Transverse colon (tissue), 4 donors: ENCODE results near the gene ALKBH4. TPM values are rescaled to one million over a fixed set of nuclear protein-coding genes. Genes with fewer than 3 reads are reported as not detected.
A peak's percentile ranks its signal among the peaks of the same experiment; 100 is the strongest.
"Not testable (repeated sequence)": the region's sequence is repeated elsewhere in the genome, so short reads cannot be mapped to it uniquely, and the experiment has no call there.

Source experiments
- DNase-seq: peaks from one replicate; pipeline ENCODE4 v3.0.0-alpha.2; 2019
- H3K27ac ChIP-seq, 4 donors: fragments of 200-600 bp; sonication (generic); 2 replicates each; pipeline ENCODE4 v1.5.1; 2016 to 2018; ENCODE audit warnings: inconsistent platforms in 4 of 4
- H3K27me3 ChIP-seq: fragments of 200-600 bp; sonication (generic); 2 replicates; pipeline ENCODE4 v1.5.1; 2017; ENCODE audit warnings: inconsistent platforms
- H3K36me3 ChIP-seq, 4 donors: fragments of 200-600 bp; sonication (generic); 2 replicates each; pipeline ENCODE4 v1.5.1; 2017 to 2019; ENCODE audit warnings: inconsistent platforms in 4 of 4
- H3K4me1 ChIP-seq, 4 donors: fragments of 200-600 bp; sonication (generic); 2 replicates each; pipeline ENCODE4 v1.5.1; 2017 to 2020; ENCODE audit warnings: inconsistent platforms in 4 of 4
- H3K4me3 ChIP-seq, 4 donors: fragments of 200-600 bp; sonication (generic); 1 replicate in 1 of 4; 2 replicates in 3 of 4; pipeline versions ENCODE4 v1.5.1 to v1.6.1; 2017 to 2019; ENCODE audit warnings: inconsistent platforms in 4 of 4
- H3K9me3 ChIP-seq, 2 donors: fragments of 200-600 bp; sonication (generic); 2 replicates each; pipeline ENCODE4 v1.5.1; 2017 to 2019; ENCODE audit warnings: inconsistent platforms in 2 of 2
- CTCF ChIP-seq, 5 experiments: fragments of 200-600 bp in 3 of 5; fragments of 450-650 bp in 2 of 5; sonication (generic) in 3 of 5; IDR thresholded peaks; 1 replicate in 2 of 5; 2 replicates in 3 of 5; pipeline ENCODE4 v1.5.1; 2016 to 2017; ENCODE audit warnings: antibody characterized with exemption in 5 of 5, inconsistent platforms in 3 of 5, mild to moderate bottlenecking in 2 of 5, moderate library complexity in 1 of 5
- EP300 ChIP-seq: sonication (generic); formaldehyde crosslinking; IDR thresholded peaks from one replicate; pipeline ENCODE4 v1.6.1; 2017; ENCODE audit warnings: antibody characterized with exemption, low read depth
- POLR2A ChIP-seq: fragments of 450-650 bp; IDR thresholded peaks from one replicate; pipeline ENCODE4 v1.6.1; 2016; ENCODE audit warnings: antibody characterized with exemption, mild to moderate bottlenecking, moderate library complexity
- POLR2AphosphoS5 ChIP-seq, 3 donors: sonication (generic); formaldehyde crosslinking; IDR thresholded peaks; one replicate each; pipeline ENCODE4 v1.6.1; 2016; ENCODE audit warnings: antibody characterized with exemption in 3 of 3
- WGBS, 2 donors: methylation state at CpG; one replicate each; pipeline ENCODE4 v1.1.5; 2018; ENCODE audit warnings: low coverage in 1 of 2; 5-methylcytosine and 5-hydroxymethylcytosine counted together
- in situ Hi-C, 4 donors: fragments of 200-750 bp; cut with MboI; loops; one replicate each; pipeline versions ENCODE4 v1.15.0 to v1.15.1; 2017; ENCODE audit warnings: low sequenced_read_pairs in 3 of 4, low pct_ligation_motif_present in 1 of 4, low pct_unique_long_range_greater_than_20kb in 1 of 4
- intact Hi-C: fragments of 100-400 bp; cut with DNase I; formaldehyde crosslinking; loops from one replicate; pipeline ENCODE4 v1.15.1; 2023; ENCODE audit warnings: low total_unique reads
- total RNA-seq, 4 donors: library from RNA; depleted of rRNA; stranded (reverse); fragments of >200 nt; gene quantifications; one replicate each; pipeline ENCODE4 v1.1.0, GENCODE V29; 2016

The ALKBH4 gene
- total RNA-seq, 4 donors from 2014 or later, result 1.8 to 21.3 (median 14.0) TPM

GRCh38 chr7:102412548-102412947 is 52.1 kb downstream of the ALKBH4 start:
- intact Hi-C loops, result no loop called here
- 63 to 100% methylated on average over 2 to 6 of the region's 6 CpGs for WGBS, 2 donors

DNA sequence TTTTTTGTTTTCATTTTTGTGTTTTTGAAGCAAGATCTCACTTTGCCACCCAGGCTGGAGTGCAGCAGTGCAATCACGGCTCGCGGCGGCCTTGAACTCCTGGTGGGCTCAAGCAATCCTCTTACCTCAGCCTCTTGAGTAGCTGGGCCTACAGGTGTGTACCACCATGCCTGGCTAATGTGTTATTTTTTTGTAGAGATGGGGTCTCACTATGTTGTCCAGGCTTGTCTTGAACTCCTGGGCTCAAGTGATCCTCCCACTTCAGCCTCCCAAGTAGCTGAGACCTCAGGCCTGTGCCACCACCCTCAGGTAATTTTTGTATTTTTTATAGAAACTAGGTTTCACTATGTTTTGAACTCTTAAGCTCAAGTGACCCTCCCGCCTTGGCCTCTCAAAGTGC is 53.7 kb downstream of the ALKBH4 start:
- TF ChIP-seq POLR2AphosphoS5 (IDR thresholded peaks at IDR 0.05) (no peak), POLR2A (no peak), EP300 (no peak), CTCF (IDR thresholded peaks at IDR 0.05) (no peak)
- WGBS, 2 donors, result 97 to 100% methylated on average over 4 to 5 of the region's 5 CpGs
- intact Hi-C loops, result no loop called here
- in situ Hi-C loops, result no loop called here
- Histone ChIP-seq H3K27ac (no peak overlapping the region), H3K27me3 (no peaks in the 10 kb centered on the region), H3K9me3 (no peaks in the 10 kb centered on the region), H3K4me3 (no peak overlapping the region), H3K4me1 (no peaks in the 10 kb centered on the region), H3K36me3 (peaks cover 0 to 43% (median 5%) of the 10 kb centered on the region in 4 donors)
- DNase-seq, result no peak

More at GRCh38 chr7:102412548-102412947, 52.1 kb downstream of the ALKBH4 start:
- Histone ChIP-seq H3K9me3 (no peaks in the 10 kb centered on the region), H3K27me3 (no peaks in the 10 kb centered on the region), H3K4me1 (no peaks in the 10 kb centered on the region), H3K36me3 (peaks cover 0 to 27% (median 5%) of the 10 kb centered on the region in 4 donors), H3K4me3 (no peak overlapping the region), H3K27ac (no peak overlapping the region)
- TF ChIP-seq CTCF (IDR thresholded peaks at IDR 0.05), result peak in 4 of 5 experiments; percentile 34 to 38 (median 38)
- no peak for TF ChIP-seq POLR2A
- TF ChIP-seq EP300, result no peak
- no peak for TF ChIP-seq POLR2AphosphoS5 (IDR thresholded peaks at IDR 0.05)
- peak; percentile 37 for DNase-seq
- in situ Hi-C loops, result no loop called here

DNA sequence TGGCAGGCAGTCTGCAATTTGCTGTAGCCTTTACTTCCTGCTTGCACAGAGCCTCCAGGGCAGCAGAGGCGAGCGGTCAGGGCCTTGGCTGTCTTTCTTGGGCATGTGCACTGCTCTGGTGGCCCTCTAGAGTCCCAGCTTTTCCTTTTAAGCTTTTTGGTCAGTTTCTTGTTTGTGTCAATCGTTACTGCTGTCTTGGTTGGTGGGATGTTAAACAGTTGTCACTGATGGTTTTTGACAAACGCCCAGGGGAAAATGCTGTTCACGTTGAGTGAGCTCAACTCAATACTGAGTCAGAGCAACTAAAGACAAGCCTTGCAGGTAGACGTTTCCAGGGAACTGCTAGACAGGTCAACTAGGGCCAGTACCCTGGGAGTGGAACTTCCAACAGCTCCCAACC is 54.5 kb downstream of the ALKBH4 start:
- H3K4me1 ChIP-seq, result no peaks in the 10 kb centered on the region
- H3K4me3 ChIP-seq, result no peak overlapping the region
- peaks cover 0 to 51% (median 9%) of the 10 kb centered on the region in 4 donors for H3K36me3 ChIP-seq
- in situ Hi-C loops, result no loop called here
- intact Hi-C loops, result no loop called here
- TF ChIP-seq POLR2A (no peak), CTCF (IDR thresholded peaks at IDR 0.05) (no peak), POLR2AphosphoS5 (IDR thresholded peaks at IDR 0.05) (no peak), EP300 (no peak)
- DNase-seq, result no peak
- no peaks in the 10 kb centered on the region for H3K27me3 ChIP-seq
- WGBS, 2 donors, result 73% methylated on average over 6 of the region's 6 CpGs; no CpG with 5 or more reads in 1 of the 2 donors
- no peaks in the 10 kb centered on the region for H3K9me3 ChIP-seq
- H3K27ac ChIP-seq, result no peak overlapping the region

DNA sequence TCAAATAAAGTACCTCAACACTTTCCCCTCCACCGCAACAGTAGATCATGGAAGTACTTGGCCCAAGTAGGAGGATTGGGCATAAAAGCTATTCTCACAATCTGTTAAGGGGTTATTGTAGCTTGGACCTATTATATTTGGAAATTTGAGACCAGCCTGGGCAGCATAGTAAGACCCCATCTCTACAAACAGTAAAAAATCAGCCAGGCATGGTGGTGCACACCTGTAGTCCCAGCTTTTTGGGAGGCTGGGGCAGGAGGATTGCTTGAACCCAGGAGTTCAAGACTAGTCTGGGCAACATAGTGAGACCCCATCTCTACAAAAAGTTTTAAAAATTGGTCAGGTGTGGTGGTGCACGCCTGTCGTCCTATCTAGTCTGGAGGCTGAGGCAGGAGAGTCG is 55.3 kb downstream of the ALKBH4 start:
- in situ Hi-C loops (loop anchor here in 2 of 4 donors (10.0 kb wide), 2 partner anchors 45 to 55 kb away; partner anchors contain the start of genes ALKBH4 (in 1 of the 2) and LRWD1 (in 1 of the 2)), intact Hi-C loops (no loop called here)
- no peaks in the 10 kb centered on the region for H3K4me1 ChIP-seq
- TF ChIP-seq EP300, result no peak
- TF ChIP-seq POLR2A, result no peak
- TF ChIP-seq CTCF (IDR thresholded peaks at IDR 0.05), result no peak
- no peak for TF ChIP-seq POLR2AphosphoS5 (IDR thresholded peaks at IDR 0.05)
- H3K4me3 ChIP-seq, result no peak overlapping the region
- H3K9me3 ChIP-seq, result no peaks in the 10 kb centered on the region
- H3K27ac ChIP-seq, result no peak overlapping the region
- WGBS, 2 donors, result 91 to 100% methylated on average over 1 to 4 of the region's 4 CpGs
- no peaks in the 10 kb centered on the region for H3K27me3 ChIP-seq
- peaks cover 0 to 51% (median 10%) of the 10 kb centered on the region in 4 donors for H3K36me3 ChIP-seq
- no peak for DNase-seq

GRCh38 chr7:102408530-102408929 is 56.1 kb downstream of the ALKBH4 start:
- H3K4me1 ChIP-seq, intact Hi-C loops, DNase-seq, H3K27me3 ChIP-seq, H3K9me3 ChIP-seq, H3K4me3 ChIP-seq, H3K27ac ChIP-seq: not testable (repeated sequence)
- H3K36me3 ChIP-seq, result peaks cover 0 to 47% (median 8%) of the 10 kb centered on the region in 4 donors
- in situ Hi-C loops, result loop anchor here in 2 of 4 donors (10.0 kb wide), 2 partner anchors 46 to 56 kb away; partner anchors contain the start of genes ALKBH4 (in 1 of the 2) and LRWD1 (in 1 of the 2)
- 91 to 100% methylated on average over 1 to 6 of the region's 6 CpGs for WGBS, 2 donors
